Progenitor cell of endocrine pancreas (in vitro differentiated cells): ENCODE measurements around the gene HIPK3. TPM values are rescaled to one million over a fixed set of nuclear protein-coding genes. Genes with fewer than 3 reads are reported as not detected.
"Not testable (repeated sequence)": the region's sequence is repeated elsewhere in the genome, so short reads cannot be mapped to it uniquely, and the experiment has no call there.

ENCODE experiments used
- DNase-seq: peaks from one replicate; pipeline ENCODE4 v3.0.0; 2021; ENCODE audit warnings: low spot score; ENCODE audit not compliant: unreplicated experiment
- H3K27ac Mint-ChIP-seq: 2 replicates; pipeline ENCODE4 v1.8.0; 2021; ENCODE audit warnings: mild to moderate bottlenecking, moderate library complexity, mixed read lengths
- H3K27me3 Mint-ChIP-seq: 2 replicates; pipeline ENCODE4 v1.8.0; 2021; ENCODE audit warnings: mixed read lengths
- H3K36me3 Mint-ChIP-seq: 2 replicates; pipeline ENCODE4 v1.8.0; 2022; ENCODE audit warnings: mixed read lengths; ENCODE audit not compliant: insufficient read depth
- H3K4me1 Mint-ChIP-seq: 2 replicates; pipeline ENCODE4 v1.8.0; 2021; ENCODE audit warnings: low read depth, mixed read lengths
- H3K4me3 Mint-ChIP-seq: 2 replicates; pipeline ENCODE4 v1.8.0; 2021; ENCODE audit warnings: low read depth, mild to moderate bottlenecking, moderate library complexity, mixed read lengths
- H3K9me3 Mint-ChIP-seq: 2 replicates; pipeline ENCODE4 v1.8.0; 2021; ENCODE audit warnings: low read depth, mixed read lengths
- total RNA-seq: library from RNA; stranded (reverse); gene quantifications from 2 replicates; pipeline ENCODE4 v1.2.1, GENCODE V29; 2021
- TF ChIP-seq, protein P1 (sequence below): fragments of 200-600 bp; sonication (generic); IDR thresholded peaks from one replicate; pipeline ENCODE4 v1.5.0; 2021; ENCODE audit warnings: antibody characterized with exemption, mild to moderate bottlenecking; ENCODE audit not compliant: unreplicated experiment

The HIPK3 gene
- total RNA-seq, 1 donor from 2014 or later = 66.2 TPM

DNA sequence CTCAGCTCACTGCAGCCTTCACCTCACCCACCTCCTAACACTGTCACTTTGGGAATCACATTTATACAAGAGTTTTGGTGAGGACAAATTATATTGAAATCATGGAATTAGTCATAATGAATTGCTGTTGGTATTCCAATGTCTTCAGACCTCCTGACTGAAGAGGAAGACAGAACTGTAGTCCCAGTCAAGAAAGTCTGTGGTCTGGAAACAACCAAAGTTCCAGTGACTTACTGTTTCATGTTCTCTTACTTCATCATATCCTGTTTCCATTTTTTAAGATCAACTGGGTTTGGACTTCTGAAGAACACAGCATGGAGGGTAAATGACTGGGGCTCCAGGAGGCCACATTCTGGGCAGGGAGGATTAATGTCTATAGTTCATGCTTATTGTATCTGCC is 43.0 kb upstream of the HIPK3 start:
- Mint-ChIP-seq H3K27me3 (no peaks in the 10 kb centered on the region), H3K4me1 (peaks cover 2% of the 10 kb centered on the region), H3K9me3 (peaks cover 8% of the 10 kb centered on the region), H3K36me3 (no peaks in the 10 kb centered on the region), H3K4me3 (no peak overlapping the region), H3K27ac (no peak overlapping the region)
- TF ChIP-seq, protein P1, sequence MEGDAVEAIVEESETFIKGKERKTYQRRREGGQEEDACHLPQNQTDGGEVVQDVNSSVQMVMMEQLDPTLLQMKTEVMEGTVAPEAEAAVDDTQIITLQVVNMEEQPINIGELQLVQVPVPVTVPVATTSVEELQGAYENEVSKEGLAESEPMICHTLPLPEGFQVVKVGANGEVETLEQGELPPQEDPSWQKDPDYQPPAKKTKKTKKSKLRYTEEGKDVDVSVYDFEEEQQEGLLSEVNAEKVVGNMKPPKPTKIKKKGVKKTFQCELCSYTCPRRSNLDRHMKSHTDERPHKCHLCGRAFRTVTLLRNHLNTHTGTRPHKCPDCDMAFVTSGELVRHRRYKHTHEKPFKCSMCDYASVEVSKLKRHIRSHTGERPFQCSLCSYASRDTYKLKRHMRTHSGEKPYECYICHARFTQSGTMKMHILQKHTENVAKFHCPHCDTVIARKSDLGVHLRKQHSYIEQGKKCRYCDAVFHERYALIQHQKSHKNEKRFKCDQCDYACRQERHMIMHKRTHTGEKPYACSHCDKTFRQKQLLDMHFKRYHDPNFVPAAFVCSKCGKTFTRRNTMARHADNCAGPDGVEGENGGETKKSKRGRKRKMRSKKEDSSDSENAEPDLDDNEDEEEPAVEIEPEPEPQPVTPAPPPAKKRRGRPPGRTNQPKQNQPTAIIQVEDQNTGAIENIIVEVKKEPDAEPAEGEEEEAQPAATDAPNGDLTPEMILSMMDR = no peak
- DNase-seq = no peak

DNA sequence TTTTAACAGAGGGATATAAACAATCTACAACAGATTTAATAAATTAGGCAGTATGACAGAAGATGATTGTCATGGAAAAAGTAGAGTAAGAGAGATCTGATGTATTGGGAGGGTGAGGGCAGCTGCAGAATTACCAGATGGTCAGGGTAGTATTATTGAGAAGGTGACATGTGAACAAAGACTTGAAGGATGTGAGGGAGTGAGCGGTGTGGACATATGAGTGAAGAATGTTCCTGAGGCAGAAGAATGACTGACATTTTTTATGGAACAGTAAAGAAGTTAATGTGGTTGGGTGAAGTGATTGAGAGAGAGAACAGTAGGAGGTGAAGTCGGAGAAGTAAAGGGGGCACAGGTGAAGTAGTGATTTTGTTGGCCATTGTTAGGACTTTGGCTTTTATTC is 42.4 kb upstream of the HIPK3 start:
- H3K9me3 Mint-ChIP-seq = peaks cover 8% of the 10 kb centered on the region
- H3K27ac Mint-ChIP-seq = no peak overlapping the region
- TF ChIP-seq, protein P1 = no peak
- no peak overlapping the region for H3K4me3 Mint-ChIP-seq
- no peaks in the 10 kb centered on the region for H3K36me3 Mint-ChIP-seq
- DNase-seq = no peak
- H3K27me3 Mint-ChIP-seq = no peaks in the 10 kb centered on the region
- peaks cover 2% of the 10 kb centered on the region for H3K4me1 Mint-ChIP-seq

DNA sequence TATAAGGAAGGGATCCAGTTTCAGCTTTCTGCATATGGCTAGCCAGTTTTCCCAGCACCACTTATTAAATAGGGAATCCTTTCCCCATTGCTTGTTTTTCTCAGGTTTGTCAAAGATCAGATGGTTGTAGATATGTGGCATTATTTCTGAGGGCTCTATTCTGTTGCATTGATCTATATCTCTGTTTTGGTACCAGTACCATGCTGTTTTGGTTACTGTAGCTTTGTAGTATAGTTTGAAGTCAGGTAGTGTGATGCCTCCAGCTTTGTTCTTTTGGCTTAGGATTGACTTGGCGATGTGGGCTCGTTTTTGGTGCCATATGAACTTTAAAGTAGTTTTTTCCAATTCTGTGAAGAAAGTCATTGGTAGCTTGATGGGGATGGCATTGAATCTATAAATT is 40.5 kb upstream of the HIPK3 start:
- not testable (repeated sequence) for H3K9me3 Mint-ChIP-seq, H3K4me3 Mint-ChIP-seq, H3K27me3 Mint-ChIP-seq, H3K36me3 Mint-ChIP-seq, DNase-seq, H3K4me1 Mint-ChIP-seq, H3K27ac Mint-ChIP-seq

DNA sequence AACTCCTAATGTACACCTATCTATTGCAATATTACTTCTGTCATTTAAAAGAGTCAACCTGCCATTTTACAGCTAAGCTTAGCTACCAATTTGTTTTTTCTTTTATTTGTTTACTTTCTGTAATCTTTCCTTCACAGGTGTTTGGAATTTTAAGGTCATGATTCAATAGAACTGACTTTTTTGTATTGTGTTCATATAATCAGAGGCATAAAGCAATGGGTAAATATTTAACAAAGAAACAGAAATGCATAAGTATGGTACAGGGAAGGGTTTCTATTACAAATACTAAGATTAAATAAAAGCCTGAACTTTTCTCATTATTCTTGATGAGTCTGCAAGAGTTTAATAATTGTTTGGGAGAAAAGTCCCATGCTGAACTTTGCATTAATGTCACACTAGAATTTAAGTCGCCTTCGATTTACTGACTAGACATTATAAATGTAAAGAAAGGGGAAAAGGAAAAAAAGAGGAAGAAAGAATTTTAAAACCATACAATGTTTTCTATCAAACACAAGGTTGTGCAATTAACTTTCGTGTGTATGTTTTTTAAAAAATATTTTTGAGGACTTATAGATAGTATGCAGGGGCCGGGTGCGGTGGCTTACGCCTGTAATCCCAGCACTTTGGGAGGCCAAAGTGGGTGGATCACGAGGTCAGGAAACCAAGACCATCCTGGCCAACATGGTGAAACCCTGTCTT is 35.0 kb upstream of the HIPK3 start:
- Mint-ChIP-seq H3K9me3 (no peaks in the 10 kb centered on the region), H3K27ac (peak overlapping the region; percentile 2), H3K27me3 (no peaks in the 10 kb centered on the region), H3K4me1 (peaks cover 7% of the 10 kb centered on the region), H3K36me3 (no peaks in the 10 kb centered on the region), H3K4me3 (no peak overlapping the region)
- TF ChIP-seq, protein P1 = no peak
- DNase-seq = no peak

DNA sequence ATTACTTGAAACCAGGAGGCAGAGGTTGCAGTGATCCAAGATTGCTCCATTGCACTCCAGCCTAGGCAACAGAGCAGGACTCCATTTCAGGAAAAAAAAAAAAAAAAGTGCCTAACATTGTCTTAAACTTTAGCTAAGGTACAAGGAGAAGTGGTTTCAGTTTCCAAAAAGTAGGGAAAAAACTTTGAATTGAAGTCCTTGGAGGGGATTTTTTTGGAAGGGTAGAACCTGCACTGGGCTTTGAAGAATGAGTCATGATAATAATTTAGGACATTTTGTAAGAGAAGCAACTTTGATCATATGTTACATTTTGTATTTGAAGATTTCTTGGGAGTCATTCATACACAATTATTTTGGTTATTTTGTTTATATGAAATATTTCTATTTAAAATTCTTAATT is 31.8 kb upstream of the HIPK3 start:
- Mint-ChIP-seq H3K9me3 (no peaks in the 10 kb centered on the region), H3K27me3 (no peaks in the 10 kb centered on the region), H3K27ac (no peak overlapping the region), H3K4me1 (peaks cover 7% of the 10 kb centered on the region), H3K36me3 (no peaks in the 10 kb centered on the region), H3K4me3 (no peak overlapping the region)
- DNase-seq = no peak
- TF ChIP-seq, protein P1 = no peak

DNA sequence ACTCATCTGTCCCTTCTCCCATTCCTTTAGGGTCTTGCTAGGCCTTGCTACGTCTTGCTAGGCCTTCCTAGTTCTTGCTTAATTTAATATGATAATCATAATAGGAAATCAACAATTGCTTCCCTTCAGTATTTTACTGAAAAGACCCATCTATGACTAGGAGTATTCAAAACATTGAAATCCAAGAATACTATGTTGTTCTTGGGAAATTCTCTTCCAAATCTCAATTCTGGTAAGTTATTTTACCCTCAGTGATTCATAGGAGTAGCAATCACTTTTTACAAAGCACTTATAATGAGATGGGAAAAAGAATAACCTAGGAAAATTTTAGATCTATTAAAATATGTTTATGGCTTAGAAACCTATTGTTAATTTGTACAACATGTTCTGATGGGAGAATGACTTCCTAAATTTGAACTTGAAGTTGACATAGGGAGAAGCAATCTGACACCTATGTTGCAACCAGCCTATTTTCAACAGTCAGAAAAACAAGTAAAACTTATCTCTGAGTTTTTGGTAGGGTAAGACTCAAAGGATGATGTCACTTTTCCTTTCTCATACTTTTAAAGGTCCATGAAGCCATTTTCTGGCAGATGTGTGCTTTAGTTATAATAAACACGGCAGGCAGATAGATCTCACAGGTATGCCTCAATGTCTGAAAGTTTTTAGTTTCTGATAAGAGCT is 29.5 kb upstream of the HIPK3 start:
- Mint-ChIP-seq H3K27me3 (no peaks in the 10 kb centered on the region), H3K4me1 (no peaks in the 10 kb centered on the region), H3K9me3 (no peaks in the 10 kb centered on the region), H3K27ac (no peak overlapping the region), H3K36me3 (no peaks in the 10 kb centered on the region), H3K4me3 (no peak overlapping the region)
- no peak for DNase-seq
- TF ChIP-seq, protein P1 = no peak
